Effector CD4-positive, alpha-beta T cell (primary cell): ENCODE data around the gene IQCF5. TPM values are rescaled to one million over a fixed set of nuclear protein-coding genes. Genes with fewer than 3 reads are reported as not detected.
"Not testable (repeated sequence)": the region's sequence is repeated elsewhere in the genome, so short reads cannot be mapped to it uniquely, and the experiment has no call there.

Experiments used
- DNase-seq: peaks from one replicate; pipeline ENCODE4 v3.0.0-alpha.2; 2020
- total RNA-seq: gene quantifications from one replicate; lab custom pipeline; 2026; lab: John Stamatoyannopoulos, UW

IQCF5 gene
- total RNA-seq: not detected

DNA sequence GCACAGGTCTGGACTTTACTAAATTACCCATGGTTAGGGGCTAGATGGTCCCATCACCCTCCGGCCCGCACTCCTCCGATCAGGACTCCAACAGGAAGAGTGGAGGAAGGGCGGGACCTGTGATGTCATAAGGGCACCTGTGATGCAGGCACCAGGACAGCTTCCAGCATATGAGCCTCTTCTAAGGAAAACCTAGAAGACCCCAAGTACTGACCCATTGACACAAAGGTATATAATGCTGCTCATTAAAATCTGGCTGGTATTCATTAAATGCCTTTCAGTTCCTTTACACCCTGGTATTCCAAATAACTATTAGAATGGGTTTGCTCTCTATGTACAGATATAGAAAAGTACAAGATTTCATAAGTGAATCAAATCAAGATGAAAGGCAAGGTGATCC, at the start of gene IQCF5:
TSS of gene IQCF5 (minus strand) at position 101 of the 400 bp plus-strand sequence. CDS start at position 31, 70 bp downstream.
- DNase-seq: no peak

DNA sequence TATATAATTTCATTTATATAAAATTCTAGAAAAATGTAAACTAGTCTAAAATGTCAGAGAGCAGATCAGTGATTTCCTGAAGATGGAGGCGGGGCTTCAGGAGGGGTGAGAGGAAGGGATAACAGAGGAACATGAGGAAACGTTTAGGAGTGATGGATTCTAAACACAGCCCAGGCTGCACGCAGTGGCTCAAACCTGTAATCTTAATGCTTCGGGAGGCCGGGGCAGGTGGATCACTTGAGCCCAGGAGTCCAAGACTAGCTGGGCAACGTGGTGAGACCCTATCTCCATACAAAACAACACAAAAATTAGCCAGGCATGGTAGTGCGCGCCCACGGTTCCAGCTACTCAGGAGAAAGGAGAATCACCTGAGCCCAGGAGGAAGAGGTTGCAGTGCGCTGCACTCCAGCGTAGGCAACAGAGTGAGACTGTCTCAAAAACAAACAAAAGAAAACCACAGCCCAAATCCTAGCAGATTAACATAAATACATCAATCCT, 45.7 kb upstream of the IQCF5 start:
- no peak for DNase-seq

DNA sequence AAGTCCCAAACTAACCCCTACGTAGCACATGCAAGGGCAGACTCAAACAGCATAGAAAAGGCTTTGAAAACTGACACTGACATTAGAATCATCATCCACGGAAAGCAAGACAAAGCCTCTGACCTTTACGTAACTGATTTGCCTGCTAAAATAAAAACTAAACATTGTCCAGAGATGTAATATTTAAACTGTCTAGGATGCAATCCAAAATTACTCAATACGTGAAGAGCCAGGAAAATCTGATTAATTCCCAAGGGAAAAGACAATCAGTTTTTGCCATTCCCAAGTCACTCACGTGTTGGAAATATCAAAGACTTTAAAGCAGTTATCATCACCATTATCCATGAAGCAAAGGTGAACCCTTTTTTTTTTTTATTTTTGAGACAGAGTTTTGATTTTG, 41.0 kb upstream of the IQCF5 start:
- no peak for DNase-seq

DNA sequence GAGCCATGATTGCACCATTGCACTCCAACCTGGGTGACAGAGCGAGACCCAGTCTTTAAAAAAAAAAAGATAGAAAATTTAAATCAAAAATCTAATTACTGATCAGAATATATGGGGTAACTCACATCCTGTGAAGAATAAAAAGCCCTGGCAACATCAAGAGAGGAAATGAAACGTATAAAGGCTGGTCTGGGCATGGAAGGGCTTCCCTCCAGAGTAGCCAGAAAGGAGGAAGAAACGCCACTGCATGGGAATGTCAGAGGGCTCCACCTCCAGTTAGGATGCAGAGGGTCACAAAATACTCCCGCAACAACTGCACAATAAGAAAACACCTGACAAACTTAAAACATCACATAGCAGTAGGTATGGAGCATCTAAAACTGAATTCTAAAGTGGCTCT, 32.6 kb upstream of the IQCF5 start:
- no peak for DNase-seq

DNA sequence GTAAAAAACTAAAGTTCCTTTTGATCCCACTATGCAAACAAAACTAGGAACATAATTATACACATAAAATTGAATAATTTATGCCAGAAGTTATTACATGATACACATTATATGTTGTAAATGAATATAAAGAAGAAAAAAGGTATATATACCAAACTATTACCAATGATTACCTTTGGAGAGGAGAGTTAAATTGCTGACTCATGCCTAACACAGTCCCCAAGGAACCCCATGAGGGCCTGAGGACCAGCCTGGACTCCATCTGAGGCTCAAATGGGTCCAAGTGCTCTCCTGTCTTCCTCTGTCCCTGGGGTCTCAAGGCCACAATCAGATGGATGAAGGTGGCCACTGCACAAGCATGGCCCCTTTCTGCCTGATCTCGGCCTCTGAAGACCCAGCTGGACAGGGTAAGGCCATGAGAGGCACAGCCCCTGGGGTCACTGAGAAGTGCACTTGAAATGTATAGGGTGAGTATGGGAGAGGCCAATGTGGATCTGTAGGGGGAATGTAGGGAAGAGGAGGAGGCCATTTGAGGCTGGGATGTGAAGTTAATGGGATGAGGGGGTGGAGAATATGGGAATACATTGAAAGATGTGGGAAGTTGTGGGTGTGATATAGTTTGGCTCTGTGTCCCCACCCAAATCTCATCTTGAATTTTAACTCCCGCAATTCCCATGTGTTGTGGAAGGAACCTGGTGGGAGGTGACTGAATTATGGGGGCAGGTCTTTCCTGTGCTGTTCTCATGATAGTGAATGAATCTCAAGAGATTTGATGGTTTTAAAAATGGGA, 28.8 kb upstream of the IQCF5 start:
- DNase-seq: no peak

DNA sequence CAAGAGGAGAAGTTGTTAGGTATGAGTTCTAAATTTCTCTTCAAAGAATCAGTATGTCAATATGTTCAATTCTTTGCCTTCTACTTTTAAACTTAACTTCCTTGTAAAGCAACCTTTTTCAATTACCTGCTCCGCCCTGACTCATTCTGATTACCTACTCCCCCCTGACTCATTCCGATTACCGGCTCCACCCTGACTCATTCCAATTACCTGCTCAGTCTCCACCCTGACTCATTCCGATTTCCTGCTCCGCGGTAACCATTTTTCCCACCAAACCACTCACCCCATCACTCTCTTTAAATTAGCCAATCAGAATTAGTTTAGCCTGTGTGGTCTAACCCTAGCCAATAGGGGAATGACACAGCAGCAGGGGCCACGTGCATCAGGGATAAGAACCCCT, 27.0 kb upstream of the IQCF5 start:
- not testable (repeated sequence) for DNase-seq

DNA sequence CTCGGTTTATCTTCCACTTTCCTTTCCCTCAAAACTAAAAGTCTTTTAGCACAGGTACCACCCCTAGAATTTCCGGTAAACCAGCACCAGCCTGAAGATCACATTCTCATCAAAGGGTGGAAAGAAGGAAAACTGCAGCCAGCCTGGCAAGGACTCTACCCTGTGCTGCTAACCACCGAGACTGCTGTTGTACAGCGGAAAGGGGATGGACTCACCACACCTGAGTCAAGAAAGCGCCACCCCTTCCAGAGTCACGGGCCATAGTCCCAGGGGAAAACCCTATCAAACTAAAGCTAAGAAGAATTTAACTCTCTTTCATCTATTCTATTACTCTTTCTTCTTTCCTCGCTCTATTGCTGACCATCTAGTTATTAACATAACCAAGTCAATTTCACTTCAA, 24.6 kb upstream of the IQCF5 start:
- DNase-seq: not testable (repeated sequence)

DNA sequence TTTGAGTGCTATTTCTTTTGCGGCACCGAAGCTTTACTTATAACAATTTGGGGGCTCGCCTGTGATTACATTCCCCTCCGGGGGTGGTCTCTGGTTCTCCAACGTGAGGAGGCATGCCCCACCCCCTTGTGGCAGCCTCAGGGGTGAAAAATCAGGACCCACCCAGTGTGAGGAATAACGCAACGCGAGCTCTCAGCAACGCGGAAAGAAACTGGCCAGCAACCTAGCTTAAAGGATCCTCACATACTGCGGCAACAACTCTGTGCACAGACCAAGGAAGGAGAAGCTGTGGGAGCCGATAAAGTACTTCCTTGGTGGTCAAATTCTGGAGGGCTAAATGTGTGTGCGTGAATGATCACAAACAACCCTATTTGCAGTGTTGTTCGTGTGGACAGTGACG, 22.0 kb upstream of the IQCF5 start:
- no peak for DNase-seq

DNA sequence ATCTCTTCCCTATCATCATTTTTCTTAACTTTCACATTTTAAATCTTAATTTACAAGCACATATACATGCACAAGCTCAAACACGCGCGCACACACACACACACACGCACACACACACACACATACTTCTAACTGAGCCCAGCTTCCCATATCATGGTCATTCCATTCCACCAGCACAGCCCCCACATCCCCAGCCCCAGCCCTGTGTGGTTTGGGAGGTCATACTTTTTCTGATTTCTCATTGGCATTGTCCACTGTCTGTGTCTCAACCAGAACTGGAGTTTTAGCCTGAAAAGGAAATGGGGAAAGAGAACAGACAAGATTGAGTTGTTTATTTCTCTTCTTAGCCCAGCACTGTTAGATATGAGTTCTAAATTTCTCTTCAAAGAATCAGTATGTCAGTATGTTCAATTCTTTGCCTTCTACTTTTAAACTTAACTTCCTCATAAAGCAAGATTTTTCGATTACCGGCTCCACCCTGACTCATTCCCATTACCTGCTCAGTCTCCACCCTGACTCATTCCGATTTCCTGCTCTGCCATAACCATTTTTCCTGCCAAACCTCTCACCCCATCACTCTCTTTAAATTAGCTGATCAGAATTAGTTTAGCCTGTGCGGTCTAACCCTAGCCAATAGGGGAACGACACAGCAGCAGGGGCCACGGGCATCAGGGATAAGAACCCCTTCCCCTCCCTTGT, 21.4 kb upstream of the IQCF5 start:
- no peak for DNase-seq

DNA sequence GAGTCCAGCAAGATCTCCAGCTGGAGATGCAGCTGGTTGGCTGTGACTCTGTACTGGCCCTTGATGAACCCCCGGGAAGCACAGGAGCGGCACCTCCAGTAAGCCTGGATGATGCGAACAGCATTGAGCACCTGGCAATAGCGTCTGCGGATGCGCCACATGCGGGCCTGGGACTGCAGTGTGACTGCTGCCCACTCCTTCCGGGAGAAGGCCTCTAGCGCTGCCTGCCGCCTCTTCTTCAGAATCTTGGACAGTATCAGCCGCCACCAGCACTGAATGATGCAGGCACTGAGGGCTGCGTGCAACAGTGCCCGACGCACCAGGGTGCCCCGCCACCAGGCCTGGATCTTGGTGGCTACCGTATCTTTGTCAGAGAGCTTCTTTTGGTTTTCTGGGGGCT, 19.5 kb upstream of the IQCF5 start:
- DNase-seq: no peak

DNA sequence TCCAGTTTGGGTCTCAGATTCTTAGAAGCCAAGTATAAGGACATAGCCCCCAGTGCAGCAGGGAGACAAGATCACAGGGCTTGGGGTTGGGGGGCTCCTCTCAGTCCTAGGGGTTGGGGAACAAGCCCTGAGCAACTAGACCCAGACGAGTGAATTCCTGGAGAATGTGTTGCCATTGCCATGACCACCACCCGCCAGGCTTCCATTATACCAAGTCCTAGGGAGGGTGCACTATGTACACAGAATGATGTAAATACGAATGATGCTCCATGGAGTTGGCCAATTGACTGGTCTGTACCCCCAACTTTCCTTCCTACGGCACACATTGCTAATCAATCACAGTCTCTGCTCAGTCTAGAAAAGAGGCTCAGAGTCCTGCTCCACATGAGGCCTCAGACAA, 19.0 kb upstream of the IQCF5 start:
- no peak for DNase-seq

DNA sequence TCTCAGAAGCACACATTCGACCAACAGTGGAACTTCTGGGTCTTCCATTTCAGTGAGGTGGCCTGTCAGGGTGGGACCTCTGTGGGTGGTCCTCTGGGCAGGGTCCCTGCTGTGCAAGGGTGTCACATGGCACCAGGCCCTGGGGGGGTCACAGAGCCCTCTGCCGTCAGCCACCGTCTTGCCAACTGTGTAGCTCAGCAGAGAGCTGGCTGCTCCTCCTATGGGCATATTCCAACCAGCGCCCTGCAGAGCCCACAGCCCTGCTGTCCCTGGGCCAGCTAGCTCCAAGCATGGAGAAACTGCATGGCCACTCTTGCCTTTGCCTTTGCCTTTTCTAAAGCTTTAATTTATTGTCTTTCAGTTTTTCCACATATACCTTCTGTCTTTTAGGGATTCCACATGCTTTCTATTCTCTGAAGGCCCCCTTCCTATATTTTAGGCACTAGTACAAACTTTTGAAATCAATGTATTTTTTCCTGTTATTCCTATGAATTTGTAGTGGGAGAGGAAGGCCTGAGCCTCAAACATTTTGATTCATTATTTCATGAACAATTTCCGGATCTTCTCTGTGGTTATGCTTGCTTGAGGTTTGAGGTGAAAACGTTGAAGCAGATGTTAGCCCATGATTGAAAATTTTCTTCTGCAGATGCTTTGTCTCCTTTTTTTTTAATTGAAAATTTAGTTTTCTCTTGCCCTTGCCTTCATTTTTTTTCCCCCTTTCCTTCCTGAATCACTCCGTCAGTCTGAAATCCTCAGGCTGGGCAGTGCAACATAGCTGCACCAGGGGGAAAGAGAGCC, 16.0 kb upstream of the IQCF5 start:
- no peak for DNase-seq

DNA sequence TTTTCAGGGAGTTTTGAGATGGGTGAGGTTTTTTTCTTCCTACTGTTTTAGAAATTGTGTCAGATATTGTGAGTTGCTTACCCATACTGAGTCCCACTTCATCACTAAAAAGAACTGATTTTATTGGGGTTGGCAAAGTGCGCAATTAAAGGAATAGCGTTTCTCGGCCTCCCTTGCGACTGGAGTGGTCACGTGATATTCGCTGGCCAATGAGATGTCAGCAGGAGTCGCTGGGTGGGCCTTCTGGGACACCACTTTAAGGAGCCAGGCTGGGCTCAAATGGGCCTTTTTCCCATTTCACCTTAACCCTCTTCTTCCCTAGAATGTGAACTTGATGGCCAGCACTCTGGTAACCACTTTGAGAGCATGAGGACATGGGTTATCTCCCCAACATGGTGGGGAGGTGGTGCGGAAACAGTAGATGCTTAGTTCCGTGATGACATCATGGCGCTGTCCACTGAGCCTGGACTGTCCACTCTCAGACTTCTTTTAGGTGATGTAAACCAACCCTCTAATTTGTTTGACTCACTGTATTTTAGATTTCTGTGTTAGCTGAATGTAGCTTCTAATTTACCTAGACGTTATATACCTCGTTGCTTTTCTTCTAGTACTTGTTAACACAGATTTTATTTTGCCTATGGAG, 13.2 kb upstream of the IQCF5 start:
- DNase-seq: no peak

DNA sequence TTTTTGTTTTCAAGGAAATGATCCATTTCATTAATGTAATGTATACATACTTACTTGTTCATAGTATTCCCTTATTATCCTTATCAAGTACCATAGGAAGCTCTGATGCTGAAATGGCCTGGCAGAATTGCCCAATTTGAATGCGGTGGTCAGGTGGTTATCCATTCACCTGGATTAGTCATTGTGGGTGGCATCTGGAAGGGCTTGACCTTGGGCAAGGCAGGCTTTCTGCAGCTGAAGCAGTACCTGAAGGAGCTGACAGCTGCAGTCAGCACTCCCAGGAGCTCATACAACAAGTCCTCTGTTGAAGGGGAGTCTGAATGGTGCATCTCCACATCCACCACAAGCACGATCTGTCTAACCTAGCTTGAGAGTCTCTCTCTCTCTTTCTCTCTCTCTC, 12.2 kb upstream of the IQCF5 start:
- DNase-seq: no peak

DNA sequence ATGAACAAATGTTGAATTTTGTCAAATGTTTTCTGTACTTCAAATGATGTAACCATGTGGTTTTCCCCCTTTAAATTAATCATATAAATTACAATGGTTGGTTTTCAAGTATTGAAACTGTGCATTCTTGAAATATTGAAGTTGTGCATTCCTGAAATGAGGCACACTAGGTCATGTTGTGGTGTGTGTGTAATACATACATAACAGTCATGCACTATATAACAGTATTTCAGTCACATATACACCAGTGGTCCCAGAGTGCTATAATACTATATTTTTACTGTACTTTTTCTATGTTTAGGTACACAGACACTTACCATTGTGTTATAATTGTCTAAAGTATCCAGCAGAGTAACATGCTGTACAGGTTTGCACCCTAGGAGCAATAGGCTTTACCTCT, 11.0 kb upstream of the IQCF5 start:
- no peak for DNase-seq

DNA sequence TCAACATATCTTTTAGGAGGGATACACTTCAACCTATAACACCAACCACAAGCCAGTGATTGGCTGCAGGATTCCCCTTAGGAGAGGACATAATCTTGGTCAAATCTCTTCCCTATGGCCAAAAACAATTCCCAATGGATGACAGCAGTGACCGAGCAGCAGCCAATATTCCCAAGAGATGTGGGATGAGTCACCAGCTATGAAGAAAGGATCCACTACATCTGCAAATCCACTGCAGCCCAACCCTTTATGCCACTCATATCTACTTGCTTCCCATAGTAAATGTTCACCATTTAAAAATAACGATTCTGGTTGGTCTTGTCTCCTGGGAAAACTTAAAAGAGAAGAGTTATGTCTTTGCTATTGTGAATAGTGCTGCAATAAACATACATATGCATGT, 4.5 kb upstream of the IQCF5 start:
- DNase-seq: no peak

DNA sequence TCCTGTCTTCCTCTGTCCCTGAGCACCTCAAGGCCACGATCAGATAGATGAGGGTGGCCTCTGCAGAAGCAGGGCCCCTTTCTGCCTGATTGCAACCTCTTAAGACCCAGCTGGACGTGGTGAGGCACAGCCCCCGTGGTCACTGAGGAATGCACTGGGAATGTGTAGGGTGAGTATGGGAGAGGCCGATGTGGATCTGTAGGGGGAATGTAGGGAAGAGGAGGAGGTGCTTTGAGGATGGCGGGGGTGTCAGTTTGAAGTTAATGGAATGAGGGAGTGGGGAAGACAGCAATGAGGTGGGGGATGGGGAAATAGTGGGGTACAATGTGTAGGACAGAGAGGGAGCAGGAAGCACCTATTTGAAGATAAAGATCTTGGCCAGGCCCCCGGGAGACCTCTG, 785 bp upstream of the IQCF5 start:
- no peak for DNase-seq

DNA sequence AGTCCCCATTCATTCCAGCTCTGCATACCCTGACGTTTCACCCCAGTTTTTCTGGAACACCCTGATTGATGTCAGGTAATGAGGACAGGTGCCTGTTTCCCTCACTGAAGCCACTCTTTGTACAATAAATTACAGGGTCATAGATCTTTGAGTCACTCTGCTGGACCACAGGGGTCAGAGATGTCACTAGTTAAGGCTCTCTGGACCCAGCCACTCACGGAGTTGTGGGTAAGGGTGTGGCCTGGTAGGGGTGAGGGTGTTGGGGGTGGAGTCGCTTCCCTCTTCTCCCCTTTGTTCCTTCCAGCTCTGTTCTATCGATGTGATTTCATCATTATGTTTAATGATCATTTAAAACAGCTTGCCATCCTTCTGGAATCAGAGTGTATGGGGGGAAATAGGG, 512 bp downstream of the IQCF5 start:
- no peak for DNase-seq

DNA sequence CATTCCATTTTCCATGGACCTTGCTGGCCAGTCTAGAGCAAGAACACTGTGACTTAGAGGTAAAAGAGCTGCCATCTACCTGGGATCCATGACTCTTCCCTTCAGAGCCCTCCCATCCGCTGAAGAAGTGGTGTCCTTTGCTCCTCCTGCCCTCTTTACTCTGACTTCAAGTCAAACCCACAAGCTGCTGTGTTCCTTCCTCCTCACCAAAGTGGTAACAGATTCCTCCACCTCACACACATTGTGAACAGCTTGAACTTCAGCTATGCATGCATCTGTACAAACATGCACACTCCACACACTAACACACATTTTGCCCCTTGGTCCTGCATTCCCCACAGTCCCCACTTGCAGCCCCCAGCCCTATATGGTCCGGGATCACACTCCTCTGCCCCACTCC, 990 bp downstream of the IQCF5 start:
- DNase-seq: no peak

DNA sequence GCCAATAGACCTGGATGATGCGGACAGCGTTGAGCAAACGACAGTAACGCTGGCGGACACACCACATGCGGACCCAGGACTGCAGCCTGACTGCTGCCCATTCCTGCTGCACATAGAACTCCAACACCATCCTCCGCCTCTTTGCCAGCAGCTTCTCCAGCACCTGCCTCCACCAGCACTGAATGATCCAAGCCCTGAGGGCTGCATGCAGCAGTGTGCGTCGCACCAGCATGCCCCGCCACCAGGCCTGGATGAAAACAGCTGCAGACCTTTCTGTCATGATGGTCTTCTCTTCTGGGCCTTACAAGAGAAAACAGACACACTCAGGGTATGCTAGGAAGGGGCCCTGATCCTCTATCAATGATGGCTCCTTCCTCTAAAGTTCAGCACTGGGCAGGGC, 1.5 kb downstream of the IQCF5 start:
- no peak for DNase-seq

DNA sequence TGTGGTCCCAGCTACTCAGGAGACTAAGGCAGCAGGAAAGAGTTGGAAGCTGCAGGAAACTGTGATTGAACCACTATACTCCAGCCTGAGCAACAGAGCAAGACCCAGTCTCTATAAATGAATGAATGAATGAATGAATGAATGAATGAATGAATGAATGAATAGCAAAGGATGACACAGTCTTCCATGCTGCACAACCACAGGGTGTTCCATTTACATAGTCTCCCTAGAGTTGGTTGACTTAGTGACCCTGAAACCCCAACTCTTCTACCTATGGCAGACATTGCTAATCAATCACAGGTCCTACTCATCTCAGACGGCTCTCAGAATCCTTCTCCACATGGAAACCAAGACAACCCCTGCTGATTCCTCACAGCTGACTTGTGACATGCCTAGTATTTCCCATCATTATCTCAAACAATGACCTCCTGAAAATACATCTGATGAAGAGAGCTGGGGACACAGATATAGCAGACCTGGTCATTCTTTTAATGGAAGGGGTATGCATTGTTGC, 2.1 kb downstream of the IQCF5 start:
- DNase-seq: no peak

DNA sequence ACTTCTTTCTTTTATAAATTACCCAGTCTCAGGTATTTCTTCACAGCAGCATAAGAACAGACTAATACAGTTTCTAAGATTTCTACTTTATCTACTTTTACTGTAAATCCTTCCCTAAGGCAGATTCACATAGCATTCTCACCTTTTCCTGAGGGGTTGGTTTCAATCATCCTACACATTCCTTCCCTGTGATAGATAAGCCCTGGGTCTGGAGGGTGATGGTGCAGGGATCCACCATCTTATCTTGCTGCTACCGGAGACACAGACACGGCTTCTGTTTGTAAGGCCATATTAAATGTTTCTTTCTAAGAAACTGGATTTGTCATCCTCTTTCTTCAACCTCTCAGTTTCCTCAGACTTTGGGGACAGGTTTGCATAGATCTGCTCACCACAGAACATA, 6.1 kb downstream of the IQCF5 start:
- DNase-seq: no peak

DNA sequence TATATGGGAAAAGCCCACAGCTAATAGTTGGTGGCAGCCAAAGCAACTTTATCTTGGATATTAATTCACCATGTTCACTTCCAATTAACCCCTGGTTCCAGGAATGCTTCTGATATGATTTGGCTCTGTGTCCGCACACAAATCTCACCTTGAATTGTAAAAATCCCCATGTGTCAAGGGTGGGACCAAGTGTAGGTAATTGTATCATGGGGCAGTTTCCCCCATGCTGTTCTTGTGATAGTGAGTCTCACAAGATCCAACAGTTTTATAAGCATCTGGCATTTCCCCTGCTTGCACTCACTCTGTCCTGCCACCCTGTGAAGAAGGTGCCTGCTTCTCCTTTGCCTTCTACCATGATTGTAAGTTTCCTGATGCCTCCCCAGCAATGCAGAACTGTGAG, 6.5 kb downstream of the IQCF5 start:
- not testable (repeated sequence) for DNase-seq
